Tibial nerve (tissue), 4 donors: ENCODE measurements around the gene OXA1L.

Experiments
- EP300 ChIP-seq, 2 donors: sonication (generic); formaldehyde crosslinking; IDR thresholded peaks; one replicate each; pipeline ENCODE4 v1.6.1; 2017; ENCODE audit warnings: antibody characterized with exemption in 2 of 2, mild to moderate bottlenecking in 1 of 2
- POLR2A ChIP-seq, 2 donors: fragments of 450-650 bp; IDR thresholded peaks; one replicate each; pipeline ENCODE4 v1.6.1; 2017; ENCODE audit warnings: antibody characterized with exemption in 2 of 2, mild to moderate bottlenecking in 2 of 2, moderate library complexity in 2 of 2
- TF ChIP-seq, protein P1 (sequence below), 5 experiments: fragments of 200-600 bp in 3 of 5; fragments of 450-650 bp in 2 of 5; sonication (generic) in 3 of 5; IDR thresholded peaks; one replicate each; pipeline ENCODE4 v1.5.1; 2016 to 2019; ENCODE audit warnings: antibody characterized with exemption in 5 of 5, mild to moderate bottlenecking in 3 of 5, moderate library complexity in 2 of 5

DNA sequence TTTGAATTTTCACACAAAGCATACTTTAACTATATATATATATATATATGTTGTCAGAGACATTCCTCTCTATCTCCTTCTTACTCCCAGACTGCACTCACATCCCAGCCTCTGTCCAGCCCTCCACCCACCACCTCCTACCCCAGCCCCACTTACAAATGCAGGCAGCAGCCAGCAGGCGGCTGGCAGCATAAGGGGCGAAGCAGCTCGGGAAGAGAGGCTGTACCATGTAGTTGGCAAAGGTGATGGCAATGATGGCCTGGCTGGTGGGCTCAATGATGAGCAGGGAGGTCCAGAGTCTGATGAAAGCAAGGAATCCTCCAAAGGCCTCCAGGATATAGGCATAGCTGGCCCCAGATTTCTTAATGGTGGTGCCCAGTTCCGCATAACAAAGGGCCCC is 46.3 kb downstream of the OXA1L start:
- TF ChIP-seq POLR2A (IDR thresholded peaks at IDR 0.05) (no peak), EP300 (IDR thresholded peaks at IDR 0.05) (no peak)
- TF ChIP-seq, protein P1, sequence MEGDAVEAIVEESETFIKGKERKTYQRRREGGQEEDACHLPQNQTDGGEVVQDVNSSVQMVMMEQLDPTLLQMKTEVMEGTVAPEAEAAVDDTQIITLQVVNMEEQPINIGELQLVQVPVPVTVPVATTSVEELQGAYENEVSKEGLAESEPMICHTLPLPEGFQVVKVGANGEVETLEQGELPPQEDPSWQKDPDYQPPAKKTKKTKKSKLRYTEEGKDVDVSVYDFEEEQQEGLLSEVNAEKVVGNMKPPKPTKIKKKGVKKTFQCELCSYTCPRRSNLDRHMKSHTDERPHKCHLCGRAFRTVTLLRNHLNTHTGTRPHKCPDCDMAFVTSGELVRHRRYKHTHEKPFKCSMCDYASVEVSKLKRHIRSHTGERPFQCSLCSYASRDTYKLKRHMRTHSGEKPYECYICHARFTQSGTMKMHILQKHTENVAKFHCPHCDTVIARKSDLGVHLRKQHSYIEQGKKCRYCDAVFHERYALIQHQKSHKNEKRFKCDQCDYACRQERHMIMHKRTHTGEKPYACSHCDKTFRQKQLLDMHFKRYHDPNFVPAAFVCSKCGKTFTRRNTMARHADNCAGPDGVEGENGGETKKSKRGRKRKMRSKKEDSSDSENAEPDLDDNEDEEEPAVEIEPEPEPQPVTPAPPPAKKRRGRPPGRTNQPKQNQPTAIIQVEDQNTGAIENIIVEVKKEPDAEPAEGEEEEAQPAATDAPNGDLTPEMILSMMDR (IDR thresholded peaks at IDR 0.05), result no peak
